ENCODE measurements around the gene HCFC2. TPM values are rescaled to one million over a fixed set of nuclear protein-coding genes. Genes with fewer than 3 reads are reported as not detected.
"Not testable (repeated sequence)": the region's sequence is repeated elsewhere in the genome, so short reads cannot be mapped to it uniquely, and the experiment has no call there.

The HCFC2 gene
- 8.8 TPM for total RNA-seq
- long read RNA-seq, full-length matches to known transcripts = 6 of 9 reads
- long read RNA-seq, partial matches to known transcripts = 2 of 9 reads
- long read RNA-seq, other reads (novel, unspliced or antisense) = 1 of 9 reads

- ATAC-seq (ENCODE audit: poor library complexity) = peak; percentile 99
- DNase-seq = peak; percentile 95
- intact Hi-C loops (cut with DNase I) = loop anchor here (10.0 kb wide), 1 partner anchor 99 kb away; the partner anchor contains the start of gene TDG
These were observed at the start of gene HCFC2 for GRCh38 chr12:104064031-104064841. HCFC2 (plus strand) TSS chr12:104064531; CDS start chr12:104064561, 30 bp downstream.

- intact Hi-C loops (cut with DNase I); DNase-seq; ATAC-seq (ENCODE audit: poor library complexity): not testable (repeated sequence)
These were observed 42.5 kb upstream of the HCFC2 start for GRCh38 chr12:104021862-104022261.

GRCh38 chr12:104022786-104023185 is 41.5 kb upstream of the HCFC2 start:
- intact Hi-C loops (cut with DNase I) = no loop called here
- no peak for ATAC-seq (ENCODE audit: poor library complexity)
- DNase-seq = no peak

GRCh38 chr12:104023710-104024109 is 40.6 kb upstream of the HCFC2 start:
- intact Hi-C loops (cut with DNase I) = no loop called here
- no peak for ATAC-seq (ENCODE audit: poor library complexity)
- no peak for DNase-seq

- DNase-seq (no peak), ATAC-seq (ENCODE audit: poor library complexity) (no peak)
- intact Hi-C loops (cut with DNase I) = no loop called here
These were observed 40.0 kb upstream of the HCFC2 start for GRCh38 chr12:104024348-104024747.

- ATAC-seq (ENCODE audit: poor library complexity) = no peak
- intact Hi-C loops (cut with DNase I) = no loop called here
- no peak for DNase-seq
These were observed 38.6 kb upstream of the HCFC2 start for GRCh38 chr12:104025771-104026170.

GRCh38 chr12:104026841-104027599 is 37.3 kb upstream of the HCFC2 start:
- DNase-seq (no peak), ATAC-seq (ENCODE audit: poor library complexity) (peak; percentile 71)
- intact Hi-C loops (cut with DNase I) = no loop called here

GRCh38 chr12:104030596-104030995 is 33.7 kb upstream of the HCFC2 start:
- DNase-seq; intact Hi-C loops (cut with DNase I); ATAC-seq (ENCODE audit: poor library complexity): not testable (repeated sequence)

GRCh38 chr12:104036143-104036542 is 28.2 kb upstream of the HCFC2 start:
- DNase-seq; ATAC-seq (ENCODE audit: poor library complexity): not testable (repeated sequence)

GRCh38 chr12:104039769-104040168 is 24.6 kb upstream of the HCFC2 start:
- intact Hi-C loops (cut with DNase I); ATAC-seq (ENCODE audit: poor library complexity); DNase-seq: not testable (repeated sequence)

More at GRCh38 chr12:104036143-104036542, 28.2 kb upstream of the HCFC2 start:
- intact Hi-C loops (cut with DNase I) = not testable (repeated sequence)

- intact Hi-C loops (cut with DNase I) = no loop called here
- ATAC-seq (ENCODE audit: poor library complexity) = no peak
- DNase-seq = no peak
These were observed 21.8 kb upstream of the HCFC2 start for GRCh38 chr12:104042580-104042979.

- intact Hi-C loops (cut with DNase I) = no loop called here
These were observed 20.2 kb upstream of the HCFC2 start for GRCh38 chr12:104044158-104044557.

GRCh38 chr12:104046306-104046705 is 18.0 kb upstream of the HCFC2 start:
- intact Hi-C loops (cut with DNase I) = no loop called here
- no peak for DNase-seq
- ATAC-seq (ENCODE audit: poor library complexity) = peak; percentile 61

More at GRCh38 chr12:104044158-104044557, 20.2 kb upstream of the HCFC2 start:
- ATAC-seq (ENCODE audit: poor library complexity) = no peak
- DNase-seq = no peak

GRCh38 chr12:104048162-104048561 is 16.2 kb upstream of the HCFC2 start:
- no peak for DNase-seq
- ATAC-seq (ENCODE audit: poor library complexity) = no peak
- intact Hi-C loops (cut with DNase I) = no loop called here

- DNase-seq (no peak), ATAC-seq (ENCODE audit: poor library complexity) (no peak)
- intact Hi-C loops (cut with DNase I) = no loop called here
These were observed 15.5 kb upstream of the HCFC2 start for GRCh38 chr12:104048811-104049210.

- intact Hi-C loops (cut with DNase I) = no loop called here
- DNase-seq (no peak), ATAC-seq (ENCODE audit: poor library complexity) (peak; percentile 18)
These were observed 14.9 kb upstream of the HCFC2 start for GRCh38 chr12:104049278-104049902.

GRCh38 chr12:104049903-104050356 is 14.4 kb upstream of the HCFC2 start, which contains the start of gene GLT8D2:
GLT8D2 (minus strand) TSS chr12:104050187; CDS start chr12:104019648, 30,539 bp downstream.
- intact Hi-C loops (cut with DNase I) = no loop called here
- ATAC-seq (ENCODE audit: poor library complexity) (peak; percentile 75), DNase-seq (peak; percentile 79)

GRCh38 chr12:104050436-104050835 is 13.9 kb upstream of the HCFC2 start:
- ATAC-seq (ENCODE audit: poor library complexity) = peak; percentile 21
- intact Hi-C loops (cut with DNase I) = no loop called here
- DNase-seq = no peak
